DND-41 (cell line): ENCODE measurements around the gene GNG13.

Experiments used
- ATAC-seq: fragments of 200-7000 bp; cut with Tn5 transposase; 3 replicates; pipeline ENCODE4 v1.9.1; 2021; ENCODE audit warnings: low read depth; ENCODE audit not compliant: insufficient read depth
- DNase-seq: peaks from one replicate; pipeline ENCODE4 v3.0.0-alpha.2; 2020
- H2AFZ ChIP-seq: 2 replicates; pipeline ENCODE4 v1.6.0; 2012; ENCODE audit warnings: low read depth, low read length
- H3K27ac ChIP-seq: 2 replicates; pipeline ENCODE4 v1.5.1; 2012; ENCODE audit warnings: low read length, inconsistent platforms
- H3K27me3 ChIP-seq: fragments of 200-600 bp; sonication (generic); 2 replicates; pipeline ENCODE4 v1.6.0; 2012; ENCODE audit warnings: low read length, mild to moderate bottlenecking, inconsistent platforms; ENCODE audit not compliant: insufficient read depth, poor library complexity
- H3K36me3 ChIP-seq: 2 replicates; pipeline ENCODE4 v1.5.1; 2012; ENCODE audit warnings: low read length, inconsistent platforms; ENCODE audit not compliant: insufficient read depth
- H3K4me1 ChIP-seq: 2 replicates; pipeline ENCODE4 v1.5.1; 2012; ENCODE audit warnings: mild to moderate bottlenecking, low read length; ENCODE audit not compliant: insufficient read depth
- H3K4me2 ChIP-seq: 2 replicates; pipeline ENCODE4 v1.6.0; 2012; ENCODE audit warnings: mild to moderate bottlenecking, moderate library complexity, low read length, inconsistent platforms; ENCODE audit not compliant: insufficient read depth
- H3K4me3 ChIP-seq, 2 experiments: fragments of 200-600 bp in 1 of 2; shearing (Covaris generic) in 1 of 2; 2 replicates each; pipeline ENCODE4 v1.5.1; 2012 to 2016; ENCODE audit warnings: inconsistent platforms in 2 of 2, low read length in 2 of 2, mild to moderate bottlenecking in 2 of 2, low read depth in 1 of 2, moderate library complexity in 1 of 2
- H3K79me2 ChIP-seq: 2 replicates; pipeline ENCODE4 v1.6.0; 2012; ENCODE audit warnings: low read length, inconsistent platforms; ENCODE audit not compliant: insufficient read depth
- H3K9ac ChIP-seq: 2 replicates; pipeline ENCODE4 v1.6.0; 2012; ENCODE audit warnings: low read depth, mild to moderate bottlenecking, inconsistent platforms, low read length, moderate library complexity
- H3K9me3 ChIP-seq: 2 replicates; pipeline ENCODE4 v1.5.1; 2012; ENCODE audit warnings: low read length, moderate library complexity, mild to moderate bottlenecking, inconsistent platforms; ENCODE audit not compliant: insufficient read depth, severe bottlenecking
- H4K20me1 ChIP-seq: 2 replicates; pipeline ENCODE4 v1.6.0; 2012; ENCODE audit warnings: low read length; ENCODE audit not compliant: insufficient read depth
- CTCF ChIP-seq: IDR thresholded peaks from 2 replicates; pipeline ENCODE4 v1.5.1; 2012; ENCODE audit warnings: borderline replicate concordance, low read length, moderate library complexity, mild to moderate bottlenecking; ENCODE audit not compliant: poor library complexity, severe bottlenecking; ENCODE audit errors: extremely low read depth
- EZH2 ChIP-seq: IDR thresholded peaks from 3 replicates; pipeline ENCODE4 v1.6.1; 2012; ENCODE audit warnings: borderline replicate concordance, low read depth, mild to moderate bottlenecking, moderate library complexity, low read length, inconsistent platforms; ENCODE audit not compliant: severe bottlenecking

The GNG13 gene

GRCh38 chr16:763369-764183 lies 37.0 kb downstream of the GNG13 start:
- no peaks in the 10 kb centered on the region for H3K79me2 ChIP-seq
- no peaks in the 10 kb centered on the region for H3K27me3 ChIP-seq
- no peak overlapping the region for H3K4me2 ChIP-seq
- no peaks in the 10 kb centered on the region; the same call in 1 of the 2 replicates for H4K20me1 ChIP-seq
- H3K9me3 ChIP-seq: no peaks in the 10 kb centered on the region
- no peak overlapping the region for H3K27ac ChIP-seq
- no peaks in the 10 kb centered on the region for H3K4me1 ChIP-seq
- TF ChIP-seq CTCF (no peak), EZH2 (no peak)
- ATAC-seq (no peak), DNase-seq (no peak)
- H2AFZ ChIP-seq: no peak overlapping the region
- H3K9ac ChIP-seq: no peak overlapping the region
- H3K4me3 ChIP-seq: no peak overlapping the region
- H3K36me3 ChIP-seq: no peaks in the 10 kb centered on the region

GRCh38 chr16:762595-763268 lies 37.8 kb downstream of the GNG13 start:
- Histone ChIP-seq H3K36me3 (no peaks in the 10 kb centered on the region), H3K27me3 (no peaks in the 10 kb centered on the region), H3K4me1 (no peaks in the 10 kb centered on the region), H2AFZ (no peak overlapping the region), H3K9me3 (no peaks in the 10 kb centered on the region), H3K4me2 (no peak overlapping the region), H4K20me1 (no peaks in the 10 kb centered on the region; the same call in 1 of the 2 replicates), H3K4me3 (no peak overlapping the region), H3K79me2 (no peaks in the 10 kb centered on the region), H3K9ac (no peak overlapping the region), H3K27ac (no peak overlapping the region)
- ATAC-seq: no peak
- TF ChIP-seq CTCF: no peak
- no peak for TF ChIP-seq EZH2
- DNase-seq: no peak

- Histone ChIP-seq H3K4me2 (no peak overlapping the region), H3K4me3 (no peak overlapping the region), H3K36me3 (no peaks in the 10 kb centered on the region), H4K20me1 (no peaks in the 10 kb centered on the region; the same call in 1 of the 2 replicates), H3K4me1 (no peaks in the 10 kb centered on the region), H2AFZ (no peak overlapping the region), H3K27me3 (no peaks in the 10 kb centered on the region), H3K9me3 (no peaks in the 10 kb centered on the region), H3K9ac (no peak overlapping the region), H3K27ac (no peak overlapping the region), H3K79me2 (no peaks in the 10 kb centered on the region)
- ATAC-seq (no peak), DNase-seq (no peak)
- TF ChIP-seq EZH2 (no peak), CTCF (no peak)
Measured at GRCh38 chr16:761625-762513, 38.7 kb downstream of the GNG13 start.
